HG03196 (cell line): ENCODE results near the gene ATXN7L1.
"Not testable (repeated sequence)": the region's sequence is repeated elsewhere in the genome, so short reads cannot be mapped to it uniquely, and the experiment has no call there.

Experiments used
- ATAC-seq: cut with Tn5 transposase; IDR thresholded peaks from one replicate; pipeline ENCODE4 v1.9.1; 2021; ENCODE audit not compliant: unreplicated experiment

ATXN7L1 gene

GRCh38 chr7:105803429-105803736, 73.0 kb downstream of the ATXN7L1 start:
- ATAC-seq: no peak

DNA sequence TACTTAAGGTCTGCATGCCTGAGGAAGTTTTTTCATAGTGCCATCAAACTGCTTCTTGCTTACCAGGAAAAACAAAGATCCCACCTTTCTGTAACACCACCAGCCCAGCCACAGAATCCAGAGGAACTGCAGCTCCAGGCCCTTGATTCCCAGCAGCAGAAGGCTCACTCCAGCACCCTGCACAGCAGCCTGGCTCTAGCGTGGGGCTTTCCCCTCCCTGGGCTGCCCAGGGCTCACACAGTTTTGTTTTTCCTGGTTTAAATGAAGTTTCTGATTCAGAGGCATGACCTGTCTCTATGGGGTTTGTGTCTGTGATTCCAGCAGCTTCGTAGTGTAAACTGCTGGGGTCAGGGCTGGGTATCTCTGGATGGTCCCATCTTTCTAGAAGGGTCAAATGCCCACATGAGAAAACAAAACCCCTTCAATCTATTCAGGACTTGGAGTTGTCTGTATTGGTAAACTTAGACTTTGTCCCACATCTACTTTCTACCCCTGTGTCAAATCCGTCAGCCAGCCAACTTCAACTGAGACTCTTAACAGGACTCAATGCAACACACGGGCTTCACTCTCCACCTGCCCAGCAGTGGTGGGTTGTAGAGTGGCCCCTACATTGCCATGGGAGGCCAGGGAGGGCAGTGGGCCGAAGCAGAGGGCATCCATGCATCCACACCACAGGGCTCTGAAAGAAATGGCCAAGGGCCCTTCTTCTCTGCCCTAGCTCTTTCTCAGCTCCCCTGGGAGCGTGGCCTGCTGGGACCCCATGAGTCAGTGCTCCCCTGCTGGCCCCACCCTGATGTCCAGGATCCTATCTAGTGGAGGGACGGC, 73.6 kb downstream of the ATXN7L1 start:
- ATAC-seq: no peak

DNA sequence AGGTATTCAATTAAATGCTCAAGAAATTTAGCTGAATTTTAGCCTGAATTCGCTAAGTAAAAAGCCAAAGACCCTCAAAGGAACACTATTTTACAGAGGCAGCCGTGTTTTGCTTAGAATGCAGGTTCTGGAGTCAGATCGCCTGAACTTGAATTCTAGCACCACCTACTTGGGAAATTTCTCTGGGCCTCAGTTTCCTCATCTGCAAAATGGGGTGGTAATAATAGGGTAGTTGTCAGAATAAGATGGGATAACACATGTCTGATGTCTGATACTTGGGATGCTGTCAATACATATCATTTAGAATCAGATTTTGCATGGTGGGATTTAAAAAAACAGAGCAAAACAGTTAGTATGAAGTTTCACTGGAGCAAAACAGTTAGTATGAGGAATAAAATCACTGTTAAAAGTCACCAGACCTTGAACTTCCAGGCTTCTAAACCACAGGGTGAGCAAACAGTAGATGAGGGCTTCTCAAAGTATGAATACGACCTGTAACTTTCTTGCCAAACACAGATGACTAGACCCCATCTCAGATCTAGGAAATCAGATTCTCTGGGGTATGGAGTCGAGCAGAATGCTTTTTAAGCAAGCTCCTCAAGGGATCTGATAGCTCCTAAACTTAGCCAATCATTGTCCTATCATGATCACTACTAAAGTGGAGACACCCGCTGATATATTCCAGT, 75.4 kb downstream of the ATXN7L1 start:
- no peak for ATAC-seq

DNA sequence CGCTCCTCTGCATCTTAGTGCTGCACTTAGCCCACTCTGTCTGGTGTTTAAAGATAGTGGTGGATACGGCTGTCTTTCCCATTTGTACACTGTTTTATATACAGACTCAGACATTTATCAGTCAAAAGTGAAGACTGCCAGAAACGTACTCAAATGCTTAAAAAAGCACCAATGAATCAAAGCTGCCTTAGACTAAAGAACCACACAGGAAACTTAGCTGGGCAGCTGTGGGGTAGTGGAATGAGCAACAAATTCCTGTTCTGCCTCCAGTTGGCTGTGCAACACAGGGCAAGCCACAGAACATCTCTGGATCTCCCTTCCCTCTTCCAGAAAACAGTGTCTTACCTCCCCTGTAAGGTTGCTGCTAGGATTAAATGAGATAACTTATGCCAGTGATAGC, 76.0 kb downstream of the ATXN7L1 start:
- ATAC-seq: no peak

- no peak for ATAC-seq
Observed at GRCh38 chr7:105799677-105800076, 76.7 kb downstream of the ATXN7L1 start.

DNA sequence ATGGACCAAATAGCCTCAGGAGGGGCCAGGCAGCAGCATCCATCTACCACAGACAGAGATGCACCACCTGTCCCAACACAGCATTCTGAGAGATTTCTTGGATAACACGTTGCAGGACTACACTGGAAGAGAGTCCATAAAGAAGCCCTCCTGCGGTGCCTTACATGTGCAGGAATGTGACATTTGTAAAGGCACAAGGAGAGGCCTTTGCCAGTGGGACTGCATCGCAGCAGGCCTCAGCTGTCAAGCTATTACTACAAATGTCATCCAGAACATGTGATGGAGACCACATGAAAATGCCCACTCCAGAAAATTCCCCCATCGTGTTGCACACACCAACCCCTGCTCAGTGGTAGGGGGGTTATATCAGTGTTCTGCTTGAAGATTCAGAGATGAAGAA, 77.4 kb downstream of the ATXN7L1 start:
- ATAC-seq: no peak

- no peak for ATAC-seq
Observed at GRCh38 chr7:105797652-105798051, 78.7 kb downstream of the ATXN7L1 start.

DNA sequence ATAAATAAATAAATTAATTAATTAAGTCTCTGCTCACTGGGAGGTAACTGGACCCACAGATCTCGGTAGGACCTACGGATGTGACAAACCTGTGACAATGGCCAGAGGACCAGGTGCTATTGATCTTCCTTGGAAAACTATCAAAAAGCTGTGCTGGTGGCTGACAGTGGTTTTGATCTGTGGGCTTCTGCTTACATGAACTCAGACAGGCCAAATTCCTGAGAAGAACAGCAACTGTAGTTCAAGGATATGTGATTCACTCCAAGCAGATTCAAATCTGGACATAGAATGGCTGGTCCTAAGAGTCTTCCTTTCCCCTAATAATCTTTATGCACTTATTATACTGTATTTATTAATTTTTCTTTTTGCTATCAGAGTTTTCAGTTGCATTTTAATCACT, 80.0 kb downstream of the ATXN7L1 start:
- ATAC-seq: no peak

GRCh38 chr7:105794741-105795729, 81.4 kb downstream of the ATXN7L1 start:
- ATAC-seq: no peak

GRCh38 chr7:105792488-105793370, 83.7 kb downstream of the ATXN7L1 start:
- ATAC-seq: no peak

DNA sequence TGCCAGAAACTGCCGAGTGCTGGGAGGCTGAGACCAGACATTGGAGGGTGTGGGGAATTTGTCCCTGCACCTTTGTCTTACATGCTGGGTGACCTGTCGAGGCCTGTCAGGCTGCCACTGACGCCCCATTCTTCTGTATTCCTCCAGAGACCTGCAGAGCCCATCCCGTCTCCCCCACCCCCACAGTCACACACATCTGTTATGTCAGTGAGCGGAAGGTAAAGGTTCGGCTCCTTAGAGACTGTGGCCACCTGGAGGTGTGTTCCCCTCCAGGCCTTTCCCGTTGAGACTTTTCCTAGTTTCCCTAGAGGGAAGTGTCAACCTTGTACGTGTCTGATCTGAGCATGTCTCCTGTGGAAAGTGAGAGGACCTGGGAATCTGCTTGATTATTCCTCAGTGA, 84.5 kb downstream of the ATXN7L1 start:
- ATAC-seq: no peak

DNA sequence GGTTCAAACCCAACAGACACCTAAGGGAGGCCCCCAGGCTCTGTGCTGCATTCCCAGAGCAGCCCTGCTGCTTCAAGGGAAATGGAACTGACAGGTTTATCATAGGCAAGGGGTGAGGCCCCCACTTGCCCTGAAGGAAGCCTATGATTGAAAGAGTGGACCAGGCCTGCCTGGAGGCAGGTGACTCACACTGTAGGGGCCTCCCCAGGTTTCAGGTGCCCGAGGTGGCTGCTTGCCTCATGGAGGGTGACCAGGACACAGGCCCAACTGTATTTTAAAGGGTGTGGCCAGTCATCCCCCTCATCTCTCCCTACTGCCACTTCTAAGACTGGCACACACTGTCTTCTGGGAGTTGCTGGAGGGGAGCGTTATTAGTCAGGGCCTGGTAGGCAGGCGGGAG, 85.4 kb downstream of the ATXN7L1 start:
- ATAC-seq: no peak

DNA sequence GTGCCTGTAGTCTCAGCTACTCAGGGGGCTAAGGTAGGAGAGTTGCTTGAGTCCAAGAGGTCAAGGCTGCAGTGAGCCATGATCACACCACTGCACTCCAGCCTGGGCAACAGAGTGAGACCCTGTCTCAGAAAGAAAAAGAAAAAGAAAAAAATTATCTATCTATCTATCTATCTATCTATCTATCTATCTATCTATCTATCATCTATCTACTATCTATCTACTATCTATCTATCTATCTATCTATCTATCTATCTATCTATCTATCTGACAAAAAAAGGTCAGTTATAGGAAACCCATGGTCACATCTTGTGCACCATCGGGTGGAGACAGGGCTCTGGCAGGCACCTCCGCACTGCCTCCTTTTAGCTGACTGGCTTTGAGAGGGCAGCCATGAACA, 85.9 kb downstream of the ATXN7L1 start:
- not testable (repeated sequence) for ATAC-seq

DNA sequence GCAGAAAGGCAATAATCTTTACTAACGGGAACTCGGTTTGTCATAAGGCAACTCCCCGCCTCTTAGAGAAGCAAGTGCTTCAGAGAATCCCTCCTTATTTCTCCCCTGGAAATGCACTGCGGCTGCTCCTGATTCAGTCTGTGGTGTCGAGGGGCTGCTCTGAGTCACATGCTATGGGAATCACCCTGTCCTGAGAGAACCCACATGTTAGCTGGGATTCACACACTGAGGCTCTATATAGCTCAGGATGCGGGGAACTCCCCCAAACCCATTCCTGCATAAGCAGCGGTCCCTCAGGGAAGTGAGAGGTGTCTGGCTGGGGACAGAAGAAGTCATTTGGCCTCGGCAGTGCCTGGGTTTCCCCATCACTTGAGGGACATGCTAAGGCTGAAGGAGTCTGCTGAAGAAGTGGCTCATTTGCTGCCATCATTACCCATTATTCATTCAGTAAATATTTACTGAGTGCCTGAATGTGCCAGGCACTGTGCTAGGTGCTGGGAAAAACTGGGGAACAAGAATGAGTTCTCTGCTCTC, 87.5 kb downstream of the ATXN7L1 start:
- no peak for ATAC-seq

DNA sequence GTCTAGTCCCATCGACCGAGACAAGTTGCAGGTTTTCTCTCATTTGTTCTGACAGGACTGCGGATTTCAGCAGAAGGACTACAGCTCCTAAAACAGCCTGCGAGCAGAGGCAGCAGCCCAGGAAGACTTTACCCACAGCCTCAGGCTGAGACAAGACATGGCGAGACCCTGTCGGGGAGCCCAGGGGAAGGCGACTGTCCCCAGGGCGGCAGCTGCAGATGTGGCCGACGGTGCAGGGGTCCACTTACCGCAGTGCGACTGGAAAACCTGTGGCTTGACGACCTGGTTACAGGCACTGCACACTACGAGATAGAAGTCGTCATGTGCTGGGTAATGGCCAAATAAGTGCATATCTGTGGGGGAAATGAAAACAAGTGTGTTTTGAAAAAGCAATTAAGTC, 88.0 kb downstream of the ATXN7L1 start:
- ATAC-seq: no peak

DNA sequence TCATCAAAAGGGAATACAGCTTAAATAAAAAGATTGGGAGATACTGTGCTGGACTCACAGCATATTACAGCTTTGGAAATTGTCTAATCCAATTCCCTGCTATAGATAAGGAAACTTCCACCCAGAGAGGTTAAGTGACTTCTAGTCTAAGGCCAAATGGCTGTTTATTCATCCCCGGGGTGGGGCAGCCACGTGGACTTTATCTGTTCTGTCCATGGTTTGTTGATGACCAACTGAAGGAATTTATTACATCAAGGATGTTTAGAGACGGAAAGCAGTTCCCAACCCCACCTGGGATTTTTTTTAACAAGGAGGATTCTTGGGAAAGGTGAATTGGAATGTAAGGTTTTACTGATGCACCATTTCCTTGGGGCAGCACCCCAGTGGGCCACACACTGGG, 88.6 kb downstream of the ATXN7L1 start:
- ATAC-seq: no peak

GRCh38 chr7:105786520-105787470, 89.6 kb downstream of the ATXN7L1 start:
- no peak for ATAC-seq

GRCh38 chr7:105782391-105783042, 93.9 kb downstream of the ATXN7L1 start:
- ATAC-seq: no peak
